ENCODE data around the gene GATA6.

DNA sequence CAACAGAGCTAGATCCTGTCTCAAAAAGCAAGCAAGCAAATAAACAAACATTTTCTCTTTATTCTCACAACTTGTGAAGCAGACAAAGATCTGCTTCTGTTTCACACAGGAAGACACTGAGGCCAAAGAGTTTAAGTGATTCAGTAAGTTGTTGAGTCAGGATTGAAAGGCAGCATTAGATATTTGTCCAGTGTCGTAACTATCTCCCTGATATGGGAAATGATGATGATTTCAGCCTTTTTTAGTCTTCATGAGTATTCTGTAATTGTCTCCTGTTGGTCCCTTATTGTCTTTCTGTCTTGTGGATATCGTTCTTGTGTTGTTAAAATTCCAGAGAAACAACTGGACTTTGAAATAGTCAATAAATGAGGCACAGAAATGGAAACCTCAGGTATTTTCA lies 59.6 kb downstream of the GATA6 start:
- TF ChIP-seq, protein P1, sequence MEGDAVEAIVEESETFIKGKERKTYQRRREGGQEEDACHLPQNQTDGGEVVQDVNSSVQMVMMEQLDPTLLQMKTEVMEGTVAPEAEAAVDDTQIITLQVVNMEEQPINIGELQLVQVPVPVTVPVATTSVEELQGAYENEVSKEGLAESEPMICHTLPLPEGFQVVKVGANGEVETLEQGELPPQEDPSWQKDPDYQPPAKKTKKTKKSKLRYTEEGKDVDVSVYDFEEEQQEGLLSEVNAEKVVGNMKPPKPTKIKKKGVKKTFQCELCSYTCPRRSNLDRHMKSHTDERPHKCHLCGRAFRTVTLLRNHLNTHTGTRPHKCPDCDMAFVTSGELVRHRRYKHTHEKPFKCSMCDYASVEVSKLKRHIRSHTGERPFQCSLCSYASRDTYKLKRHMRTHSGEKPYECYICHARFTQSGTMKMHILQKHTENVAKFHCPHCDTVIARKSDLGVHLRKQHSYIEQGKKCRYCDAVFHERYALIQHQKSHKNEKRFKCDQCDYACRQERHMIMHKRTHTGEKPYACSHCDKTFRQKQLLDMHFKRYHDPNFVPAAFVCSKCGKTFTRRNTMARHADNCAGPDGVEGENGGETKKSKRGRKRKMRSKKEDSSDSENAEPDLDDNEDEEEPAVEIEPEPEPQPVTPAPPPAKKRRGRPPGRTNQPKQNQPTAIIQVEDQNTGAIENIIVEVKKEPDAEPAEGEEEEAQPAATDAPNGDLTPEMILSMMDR (IDR thresholded peaks at IDR 0.05): no peak
- no peak for TF ChIP-seq POLR2A (IDR thresholded peaks at IDR 0.05)

Measured in body of pancreas (tissue), 4 donors.